ENCODE data around the gene TEX44. TPM values are rescaled to one million over a fixed set of nuclear protein-coding genes. Genes with fewer than 3 reads are reported as not detected.

The TEX44 gene
- total RNA-seq, 1 experiment from 2014 or later: not detected

DNA sequence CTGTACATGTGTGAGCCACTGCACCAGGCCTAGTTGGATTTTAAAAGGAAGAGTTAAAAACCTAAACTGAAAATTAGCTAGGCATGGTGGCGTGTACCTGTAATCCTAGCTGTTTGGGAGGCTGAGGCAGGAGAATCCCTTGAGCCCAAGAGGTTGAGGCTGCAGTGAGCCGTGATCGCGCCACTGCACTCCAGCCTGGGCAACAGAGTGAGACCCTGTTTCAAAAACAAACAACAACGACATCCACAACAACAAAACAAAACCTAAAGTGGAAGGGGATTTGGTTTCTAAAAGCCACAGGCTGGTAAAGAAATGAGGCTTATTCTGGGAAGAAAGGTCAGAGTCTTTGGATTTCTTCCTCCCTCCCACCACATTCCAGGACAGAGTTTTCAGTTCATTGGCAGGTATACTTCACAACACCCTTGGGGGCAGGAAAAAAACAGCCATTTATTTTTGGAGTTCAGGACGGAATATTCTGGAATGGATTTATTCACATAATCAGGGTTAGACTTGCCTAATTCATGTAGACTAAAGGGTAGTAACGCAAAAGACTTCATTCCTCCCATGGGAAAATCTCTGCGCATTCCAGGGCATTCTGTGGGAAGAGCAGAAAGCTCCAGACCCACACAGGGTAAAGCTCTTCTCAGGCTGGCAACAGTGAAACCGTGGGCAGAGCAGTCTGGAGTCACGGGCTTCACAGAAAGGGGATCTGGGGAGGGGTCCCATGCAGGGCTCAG, 34.9 kb downstream of the TEX44 start:
- Histone ChIP-seq H3K36me3 (replicated peaks; ENCODE audit: control insufficient read depth, insufficient read depth, low read length) (no peaks in the 10 kb centered on the region), H3K27me3 (ENCODE audit: control insufficient read depth, insufficient read depth, low read length) (no peaks in the 10 kb centered on the region), H3K4me3 (ENCODE audit: insufficient read depth, low read depth, low read length) (no peak overlapping the region)
- DNase-seq: no peak

GRCh38 chr2:231632559-231633142, 40.0 kb downstream of the TEX44 start:
- no peaks in the 10 kb centered on the region for H3K36me3 ChIP-seq (replicated peaks; ENCODE audit: control insufficient read depth, insufficient read depth, low read length)
- DNase-seq: no peak
- H3K4me3 ChIP-seq (ENCODE audit: insufficient read depth, low read depth, low read length): no peak overlapping the region
- no peaks in the 10 kb centered on the region for H3K27me3 ChIP-seq (ENCODE audit: control insufficient read depth, insufficient read depth, low read length)

GRCh38 chr2:231633241-231633976, 40.7 kb downstream of the TEX44 start:
- DNase-seq: peak; percentile 29
- H3K4me3 ChIP-seq (ENCODE audit: insufficient read depth, low read depth, low read length): no peak overlapping the region
- no peaks in the 10 kb centered on the region for H3K36me3 ChIP-seq (replicated peaks; ENCODE audit: control insufficient read depth, insufficient read depth, low read length)
- no peaks in the 10 kb centered on the region for H3K27me3 ChIP-seq (ENCODE audit: control insufficient read depth, insufficient read depth, low read length)

DNA sequence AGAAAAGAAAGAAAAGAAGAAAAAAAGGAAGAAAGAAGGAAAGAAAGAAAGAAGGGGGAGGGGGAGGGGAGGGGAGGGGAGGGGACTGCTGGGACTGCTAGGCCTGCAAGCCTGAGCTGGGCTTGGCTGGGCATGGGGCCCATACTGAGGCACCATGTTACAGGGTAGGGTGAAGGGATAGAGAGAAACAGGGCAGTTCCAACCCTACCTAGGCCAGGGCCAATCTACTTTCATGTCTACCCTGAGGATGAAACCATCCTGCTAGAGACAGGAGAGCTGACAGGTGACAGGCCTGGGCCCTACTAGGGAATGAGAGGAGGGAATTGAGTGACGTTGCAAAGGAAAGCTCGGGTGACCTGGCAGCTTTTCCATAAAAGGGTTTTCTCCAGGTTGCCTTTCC, 41.7 kb downstream of the TEX44 start:
- Histone ChIP-seq H3K27me3 (ENCODE audit: control insufficient read depth, insufficient read depth, low read length) (no peaks in the 10 kb centered on the region), H3K36me3 (replicated peaks; ENCODE audit: control insufficient read depth, insufficient read depth, low read length) (no peaks in the 10 kb centered on the region), H3K4me3 (ENCODE audit: insufficient read depth, low read depth, low read length) (no peak overlapping the region)
- peak; percentile 50 for DNase-seq

GRCh38 chr2:231634951-231635875, 42.5 kb downstream of the TEX44 start:
- Histone ChIP-seq H3K27me3 (ENCODE audit: control insufficient read depth, insufficient read depth, low read length) (no peaks in the 10 kb centered on the region), H3K4me3 (ENCODE audit: insufficient read depth, low read depth, low read length) (no peak overlapping the region), H3K36me3 (replicated peaks; ENCODE audit: control insufficient read depth, insufficient read depth, low read length) (no peaks in the 10 kb centered on the region)
- peak; percentile 29 for DNase-seq

- Histone ChIP-seq H3K27me3 (ENCODE audit: control insufficient read depth, insufficient read depth, low read length) (no peaks in the 10 kb centered on the region), H3K36me3 (replicated peaks; ENCODE audit: control insufficient read depth, insufficient read depth, low read length) (no peaks in the 10 kb centered on the region), H3K4me3 (ENCODE audit: insufficient read depth, low read depth, low read length) (no peak overlapping the region)
- no peak for DNase-seq
Observed at GRCh38 chr2:231640241-231640640, 47.6 kb downstream of the TEX44 start.

- Histone ChIP-seq H3K4me3 (ENCODE audit: insufficient read depth, low read depth, low read length) (no peak overlapping the region), H3K36me3 (replicated peaks; ENCODE audit: control insufficient read depth, insufficient read depth, low read length) (no peaks in the 10 kb centered on the region), H3K27me3 (ENCODE audit: control insufficient read depth, insufficient read depth, low read length) (no peaks in the 10 kb centered on the region)
- DNase-seq: peak; percentile 31
Observed at GRCh38 chr2:231640641-231641111, 48.0 kb downstream of the TEX44 start.

DNA sequence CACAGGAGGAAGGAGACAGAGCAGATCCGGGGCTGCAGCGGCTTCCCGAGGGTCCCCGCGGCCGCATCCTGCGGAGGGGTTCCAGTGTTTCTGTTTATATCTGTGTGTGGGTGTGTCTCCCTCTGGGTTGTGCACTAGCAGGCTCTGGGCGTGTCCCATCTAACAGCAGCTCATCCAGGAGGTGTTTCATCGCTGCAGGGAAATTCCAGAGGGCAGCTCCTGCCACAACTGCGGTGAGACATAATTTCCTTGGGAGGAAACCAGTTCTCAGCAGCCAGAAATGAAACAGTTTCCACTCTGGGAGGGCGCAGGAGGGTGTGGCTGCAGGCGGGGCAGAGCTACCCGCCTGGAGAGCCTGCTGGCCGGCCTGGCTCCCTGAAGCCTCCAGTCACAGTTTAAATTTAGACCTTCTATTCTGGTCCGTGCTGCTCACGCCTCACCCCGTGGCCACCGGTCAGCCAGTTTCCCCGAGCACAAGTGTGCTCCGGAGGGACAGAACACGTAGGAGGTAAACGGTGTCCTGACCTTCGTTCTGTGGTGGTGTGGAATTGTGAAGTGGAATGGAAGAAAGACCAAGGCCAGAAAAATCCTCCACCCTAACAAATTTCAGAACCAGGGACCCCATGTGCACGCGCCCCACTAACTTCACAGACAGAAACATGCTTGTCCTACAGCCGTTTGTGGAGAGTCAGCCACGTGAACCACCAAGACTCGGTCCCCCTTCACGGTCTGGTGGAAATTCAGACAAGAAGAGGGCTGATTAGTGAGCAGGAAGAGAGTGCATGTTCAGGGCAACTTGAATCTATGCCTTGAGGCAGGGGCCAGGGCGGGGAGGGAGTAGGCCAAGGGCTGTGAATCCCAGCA, 50.2 kb downstream of the TEX44 start:
- no peaks in the 10 kb centered on the region for H3K27me3 ChIP-seq (ENCODE audit: control insufficient read depth, insufficient read depth, low read length)
- no peak overlapping the region; the same call in 1 of the 2 replicates for H3K4me3 ChIP-seq (ENCODE audit: insufficient read depth, low read depth, low read length)
- peak; percentile 68 for DNase-seq
- H3K36me3 ChIP-seq (replicated peaks; ENCODE audit: control insufficient read depth, insufficient read depth, low read length): no peaks in the 10 kb centered on the region

DNA sequence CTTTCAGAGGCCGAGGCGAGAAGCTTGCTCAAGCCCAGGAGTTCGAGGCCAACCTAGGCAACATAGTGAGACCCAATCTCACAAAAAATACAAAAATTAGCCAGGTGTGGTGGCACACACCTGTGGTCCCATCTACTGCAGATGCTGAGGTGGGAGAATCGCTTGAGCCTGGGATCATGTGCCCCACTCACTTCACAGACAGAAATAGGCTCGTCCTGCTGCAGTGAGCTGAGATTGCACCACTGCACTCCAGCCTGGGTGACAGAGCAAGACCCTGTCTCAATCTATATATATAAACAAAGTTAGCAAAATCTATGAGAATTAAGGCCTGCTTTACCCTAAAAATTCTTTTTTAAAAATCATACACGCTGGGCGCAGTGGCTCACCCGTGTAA, 50.8 kb downstream of the TEX44 start:
- no peaks in the 10 kb centered on the region for H3K36me3 ChIP-seq (replicated peaks; ENCODE audit: control insufficient read depth, insufficient read depth, low read length)
- no peak for DNase-seq
- no peak overlapping the region for H3K4me3 ChIP-seq (ENCODE audit: insufficient read depth, low read depth, low read length)
- no peaks in the 10 kb centered on the region for H3K27me3 ChIP-seq (ENCODE audit: control insufficient read depth, insufficient read depth, low read length)

Other genes starting within 250 kb of the TEX44 start
- 52.9 and 70.4 TPM in 2 replicates for gene B3GNT7, start 197.2 kb upstream of the TEX44 start, total RNA-seq (2014; rRNA removed; shearing (Covaris generic))
- gene NCL, start 128.4 kb upstream of the TEX44 start, total RNA-seq (2014; rRNA removed; shearing (Covaris generic)): 148 and 278 TPM in 2 replicates
- 0.10 and 0.22 TPM in 2 replicates for gene NMUR1, start 62.4 kb upstream of the TEX44 start, total RNA-seq (2014; rRNA removed; shearing (Covaris generic))
- gene PTMA, start 115.7 kb downstream of the TEX44 start, total RNA-seq (2014; rRNA removed; shearing (Covaris generic)): 2,153 and 2,302 TPM in 2 replicates
- gene PDE6D, start 188.4 kb downstream of the TEX44 start, total RNA-seq (2014; rRNA removed; shearing (Covaris generic)): 28.9 and 30.1 TPM in 2 replicates
- 43.4 and 44.4 TPM in 2 replicates for gene COPS7B, start 193.6 kb downstream of the TEX44 start, total RNA-seq (2014; rRNA removed; shearing (Covaris generic))

All from H7 (cell line).